GM21367 (cell line): Measurements from ENCODE around the gene TNFAIP2.

Source experiments
- ATAC-seq: cut with Tn5 transposase; IDR thresholded peaks from one replicate; pipeline ENCODE4 v1.9.1; 2021; ENCODE audit not compliant: unreplicated experiment

The TNFAIP2 gene

GRCh38 chr14:103093856-103094405 is 29.3 kb upstream of the TNFAIP2 start:
- ATAC-seq: no peak

GRCh38 chr14:103094406-103095209 is 28.7 kb upstream of the TNFAIP2 start, which contains the start of gene EXOC3L4:
Gene EXOC3L4 (plus strand): TSS chr14:103094725. CDS start chr14:103100220, 5,495 bp downstream.
- ATAC-seq: no peak

GRCh38 chr14:103095210-103095778 is 28.0 kb upstream of the TNFAIP2 start:
- ATAC-seq: no peak

GRCh38 chr14:103096387-103096786 is 26.9 kb upstream of the TNFAIP2 start:
- no peak for ATAC-seq

- no peak for ATAC-seq
Observed at GRCh38 chr14:103097244-103097993, 25.8 kb upstream of the TNFAIP2 start.

- ATAC-seq: no peak
Observed at GRCh38 chr14:103097994-103098957, 25.0 kb upstream of the TNFAIP2 start.

- no peak for ATAC-seq
Observed at GRCh38 chr14:103099081-103099732, 24.1 kb upstream of the TNFAIP2 start.

- no peak for ATAC-seq
Observed at GRCh38 chr14:103099733-103100280, 23.5 kb upstream of the TNFAIP2 start.

GRCh38 chr14:103100281-103101121 is 22.8 kb upstream of the TNFAIP2 start:
- ATAC-seq: no peak

GRCh38 chr14:103101257-103101962 is 21.9 kb upstream of the TNFAIP2 start:
- no peak for ATAC-seq

- no peak for ATAC-seq
Observed at GRCh38 chr14:103101963-103102688, 21.1 kb upstream of the TNFAIP2 start.

- no peak for ATAC-seq
Observed at GRCh38 chr14:103102689-103103260, 20.5 kb upstream of the TNFAIP2 start.

- ATAC-seq: no peak
Observed at GRCh38 chr14:103103461-103104388, 19.5 kb upstream of the TNFAIP2 start.

- ATAC-seq: no peak
Observed at GRCh38 chr14:103104389-103104653, 18.9 kb upstream of the TNFAIP2 start.

- no peak for ATAC-seq
Observed at GRCh38 chr14:103104654-103105452, 18.4 kb upstream of the TNFAIP2 start.
